Measurements from ENCODE around the gene KATNB1.
"Not testable (repeated sequence)": the region's sequence is repeated elsewhere in the genome, so short reads cannot be mapped to it uniquely, and the experiment has no call there.

Gene KATNB1

GRCh38 chr16:57775661-57776469 lies 40.3 kb downstream of the KATNB1 start:
- no peak overlapping the region for H3K4me3 ChIP-seq (ENCODE audit: low read length)
- no peaks in the 10 kb centered on the region for H3K36me3 ChIP-seq (ENCODE audit: control insufficient read depth, insufficient read depth, low read length)
- no peaks in the 10 kb centered on the region for H3K9me3 ChIP-seq (ENCODE audit: control insufficient read depth, low read length)
- H3K9ac ChIP-seq (ENCODE audit: low read length), result no peak overlapping the region
- H3K4me1 ChIP-seq (ENCODE audit: control insufficient read depth, insufficient read depth, low read length), result no peaks in the 10 kb centered on the region
- no peaks in the 10 kb centered on the region for H3K27me3 ChIP-seq (ENCODE audit: control insufficient read depth, insufficient read depth, low read length)

DNA sequence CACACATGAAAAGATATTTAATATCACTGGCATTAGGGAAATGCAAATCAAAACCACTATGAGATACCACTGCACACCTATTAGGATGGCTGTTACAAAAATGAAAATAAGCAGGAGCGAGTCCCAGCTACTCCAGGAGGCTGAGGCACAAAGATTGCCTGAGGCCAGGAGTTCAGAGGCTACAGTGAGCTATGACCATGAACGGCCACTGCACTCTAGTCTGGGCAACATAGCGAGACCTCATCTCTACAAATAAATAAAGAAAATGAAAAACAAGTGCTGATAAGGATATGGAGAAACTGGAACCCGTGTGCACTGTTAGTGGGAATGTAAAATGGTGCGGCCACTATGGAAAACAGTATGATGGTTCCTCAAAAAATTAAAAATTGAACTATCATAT lies 43.1 kb downstream of the KATNB1 start:
- Histone ChIP-seq H3K9ac (ENCODE audit: low read length) (no peak overlapping the region), H3K27me3 (ENCODE audit: control insufficient read depth, insufficient read depth, low read length) (no peaks in the 10 kb centered on the region), H3K9me3 (ENCODE audit: control insufficient read depth, low read length) (no peaks in the 10 kb centered on the region), H3K36me3 (ENCODE audit: control insufficient read depth, insufficient read depth, low read length) (no peaks in the 10 kb centered on the region), H3K4me1 (ENCODE audit: control insufficient read depth, insufficient read depth, low read length) (no peaks in the 10 kb centered on the region), H3K4me3 (ENCODE audit: low read length) (no peak overlapping the region)

DNA sequence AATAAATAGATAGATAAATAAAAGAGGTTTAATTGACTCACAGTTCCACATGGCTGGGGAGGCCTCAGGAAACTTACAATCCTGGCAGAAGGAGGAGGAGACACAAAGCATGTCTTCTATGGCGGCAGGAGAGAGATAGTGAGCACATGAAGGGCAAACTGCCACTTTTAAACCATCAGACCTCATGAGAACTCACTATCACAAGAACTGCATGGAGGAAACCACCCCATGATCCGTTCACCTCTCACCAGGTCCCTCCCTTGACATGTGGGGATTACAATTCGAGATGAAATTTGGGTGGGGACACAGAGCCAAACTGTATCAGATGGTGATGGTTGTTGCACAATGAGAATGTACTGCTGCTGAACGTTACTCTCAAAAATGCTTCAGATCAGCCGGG lies 44.3 kb downstream of the KATNB1 start:
- not testable (repeated sequence) for H3K4me1 ChIP-seq (ENCODE audit: control insufficient read depth, insufficient read depth, low read length)

DNA sequence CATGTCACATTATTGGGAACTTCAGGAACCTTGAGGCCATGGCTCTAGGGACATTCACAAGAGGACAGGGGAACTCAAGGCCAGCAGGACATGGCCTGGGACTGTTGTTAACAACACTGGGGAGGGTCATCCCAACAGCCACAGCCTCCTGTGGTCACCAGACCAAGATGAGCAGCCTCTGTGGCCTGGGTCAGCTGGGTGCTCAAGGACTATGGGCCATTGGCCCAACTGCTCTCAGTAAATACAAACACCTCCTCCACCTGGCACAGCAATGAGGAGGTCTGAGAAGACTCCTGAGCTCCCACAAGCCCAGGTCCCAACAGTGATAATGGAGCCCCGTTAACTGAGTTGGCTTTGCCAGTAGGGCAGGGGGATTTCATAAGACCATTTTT lies 45.8 kb downstream of the KATNB1 start:
- no peaks in the 10 kb centered on the region for H3K36me3 ChIP-seq (ENCODE audit: control insufficient read depth, insufficient read depth, low read length)
- H3K9me3 ChIP-seq (ENCODE audit: control insufficient read depth, low read length), result no peaks in the 10 kb centered on the region
- H3K9ac ChIP-seq (ENCODE audit: low read length), result no peak overlapping the region
- H3K27me3 ChIP-seq (ENCODE audit: control insufficient read depth, insufficient read depth, low read length), result no peaks in the 10 kb centered on the region
- peaks cover under 1% of the 10 kb centered on the region for H3K4me1 ChIP-seq (ENCODE audit: control insufficient read depth, insufficient read depth, low read length)
- no peak overlapping the region for H3K4me3 ChIP-seq (ENCODE audit: low read length)

More for the DNA sequence above, 44.3 kb downstream of the KATNB1 start:
- not testable (repeated sequence) for H3K9me3 ChIP-seq (ENCODE audit: control insufficient read depth, low read length); H3K9ac ChIP-seq (ENCODE audit: low read length); H3K4me3 ChIP-seq (ENCODE audit: low read length); H3K36me3 ChIP-seq (ENCODE audit: control insufficient read depth, insufficient read depth, low read length); H3K27me3 ChIP-seq (ENCODE audit: control insufficient read depth, insufficient read depth, low read length)

GRCh38 chr16:57781741-57782606 lies 46.4 kb downstream of the KATNB1 start:
- H3K27me3 ChIP-seq (ENCODE audit: control insufficient read depth, insufficient read depth, low read length), result no peaks in the 10 kb centered on the region
- peaks cover 7% of the 10 kb centered on the region for H3K4me1 ChIP-seq (ENCODE audit: control insufficient read depth, insufficient read depth, low read length)
- no peaks in the 10 kb centered on the region for H3K9me3 ChIP-seq (ENCODE audit: control insufficient read depth, low read length)
- H3K36me3 ChIP-seq (ENCODE audit: control insufficient read depth, insufficient read depth, low read length), result no peaks in the 10 kb centered on the region
- no peak overlapping the region for H3K4me3 ChIP-seq (ENCODE audit: low read length)
- H3K9ac ChIP-seq (ENCODE audit: low read length), result no peak overlapping the region

DNA sequence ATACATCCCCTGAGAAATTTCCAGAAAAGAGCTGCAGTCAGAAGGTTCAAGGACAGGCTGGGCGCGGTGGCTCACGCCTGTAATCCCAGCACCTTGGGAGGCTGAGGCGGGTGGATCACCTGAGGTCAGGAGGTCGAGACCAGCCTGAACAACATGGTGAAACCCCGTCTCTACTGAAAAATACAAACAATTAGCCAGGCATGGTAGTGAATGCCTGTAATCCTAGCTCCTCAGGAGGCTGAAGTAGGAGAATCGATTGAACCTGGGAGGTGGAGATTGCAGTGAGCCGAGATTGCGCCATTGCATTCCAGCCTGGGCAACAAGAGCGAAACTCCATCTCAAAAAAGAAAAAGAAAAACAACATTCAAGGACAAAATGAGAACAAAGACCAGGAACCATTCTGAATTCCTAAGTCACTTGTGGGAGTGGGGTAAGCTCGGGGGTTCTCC lies 47.1 kb downstream of the KATNB1 start:
- H3K9ac ChIP-seq (ENCODE audit: low read length), result not testable (repeated sequence)

GRCh38 chr16:57783116-57783515 lies 47.5 kb downstream of the KATNB1 start:
- no peak overlapping the region for H3K4me3 ChIP-seq (ENCODE audit: low read length)
- no peaks in the 10 kb centered on the region for H3K36me3 ChIP-seq (ENCODE audit: control insufficient read depth, insufficient read depth, low read length)
- peaks cover 14% of the 10 kb centered on the region for H3K4me1 ChIP-seq (ENCODE audit: control insufficient read depth, insufficient read depth, low read length)

More for the DNA sequence above, 47.1 kb downstream of the KATNB1 start:
- not testable (repeated sequence) for H3K4me3 ChIP-seq (ENCODE audit: low read length); H3K9me3 ChIP-seq (ENCODE audit: control insufficient read depth, low read length); H3K4me1 ChIP-seq (ENCODE audit: control insufficient read depth, insufficient read depth, low read length); H3K36me3 ChIP-seq (ENCODE audit: control insufficient read depth, insufficient read depth, low read length); H3K27me3 ChIP-seq (ENCODE audit: control insufficient read depth, insufficient read depth, low read length)

GRCh38 chr16:57783883-57784282 lies 48.3 kb downstream of the KATNB1 start:
- Histone ChIP-seq H3K4me3 (ENCODE audit: low read length) (no peak overlapping the region), H3K36me3 (ENCODE audit: control insufficient read depth, insufficient read depth, low read length) (no peaks in the 10 kb centered on the region), H3K4me1 (ENCODE audit: control insufficient read depth, insufficient read depth, low read length) (peaks cover 15% of the 10 kb centered on the region)

More at GRCh38 chr16:57783116-57783515, 47.5 kb downstream of the KATNB1 start:
- no peaks in the 10 kb centered on the region for H3K9me3 ChIP-seq (ENCODE audit: control insufficient read depth, low read length)
- H3K9ac ChIP-seq (ENCODE audit: low read length), result no peak overlapping the region
- no peaks in the 10 kb centered on the region for H3K27me3 ChIP-seq (ENCODE audit: control insufficient read depth, insufficient read depth, low read length)

DNA sequence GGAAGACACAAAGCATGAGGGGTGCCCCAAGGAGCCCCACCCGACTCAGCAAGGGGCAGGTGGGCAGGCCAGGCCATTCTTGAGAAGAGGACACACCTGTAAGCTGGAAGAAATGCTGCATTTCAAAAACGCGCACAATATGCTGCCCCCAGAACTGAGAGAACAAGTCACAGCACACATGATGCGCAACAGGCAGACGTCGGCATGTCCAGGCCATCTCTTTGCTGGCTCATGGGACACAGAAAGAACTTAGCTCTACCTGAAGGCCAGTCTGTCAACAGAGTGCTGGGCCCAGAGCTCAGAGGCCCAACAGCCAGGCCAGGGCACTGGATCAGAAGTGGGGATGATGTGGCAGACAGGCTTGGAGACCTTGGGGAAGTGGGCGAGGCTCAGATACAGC lies 48.8 kb downstream of the KATNB1 start:
- H3K9me3 ChIP-seq (ENCODE audit: control insufficient read depth, low read length), result no peaks in the 10 kb centered on the region
- no peaks in the 10 kb centered on the region for H3K27me3 ChIP-seq (ENCODE audit: control insufficient read depth, insufficient read depth, low read length)
- peaks cover 15% of the 10 kb centered on the region for H3K4me1 ChIP-seq (ENCODE audit: control insufficient read depth, insufficient read depth, low read length)
- no peak overlapping the region for H3K4me3 ChIP-seq (ENCODE audit: low read length)
- H3K9ac ChIP-seq (ENCODE audit: low read length), result no peak overlapping the region
- H3K36me3 ChIP-seq (ENCODE audit: control insufficient read depth, insufficient read depth, low read length), result no peaks in the 10 kb centered on the region

More at GRCh38 chr16:57783883-57784282, 48.3 kb downstream of the KATNB1 start:
- no peaks in the 10 kb centered on the region for H3K27me3 ChIP-seq (ENCODE audit: control insufficient read depth, insufficient read depth, low read length)
- H3K9me3 ChIP-seq (ENCODE audit: control insufficient read depth, low read length), result no peaks in the 10 kb centered on the region
- H3K9ac ChIP-seq (ENCODE audit: low read length), result no peak overlapping the region

- H3K4me3 ChIP-seq (ENCODE audit: low read length), result no peak overlapping the region
- H3K9me3 ChIP-seq (ENCODE audit: control insufficient read depth, low read length), result no peaks in the 10 kb centered on the region
- no peaks in the 10 kb centered on the region for H3K36me3 ChIP-seq (ENCODE audit: control insufficient read depth, insufficient read depth, low read length)
- H3K4me1 ChIP-seq (ENCODE audit: control insufficient read depth, insufficient read depth, low read length), result peaks cover 15% of the 10 kb centered on the region
- H3K27me3 ChIP-seq (ENCODE audit: control insufficient read depth, insufficient read depth, low read length), result no peaks in the 10 kb centered on the region
- H3K9ac ChIP-seq (ENCODE audit: low read length), result no peak overlapping the region
Measured at GRCh38 chr16:57785385-57785784, 49.8 kb downstream of the KATNB1 start.

DNA sequence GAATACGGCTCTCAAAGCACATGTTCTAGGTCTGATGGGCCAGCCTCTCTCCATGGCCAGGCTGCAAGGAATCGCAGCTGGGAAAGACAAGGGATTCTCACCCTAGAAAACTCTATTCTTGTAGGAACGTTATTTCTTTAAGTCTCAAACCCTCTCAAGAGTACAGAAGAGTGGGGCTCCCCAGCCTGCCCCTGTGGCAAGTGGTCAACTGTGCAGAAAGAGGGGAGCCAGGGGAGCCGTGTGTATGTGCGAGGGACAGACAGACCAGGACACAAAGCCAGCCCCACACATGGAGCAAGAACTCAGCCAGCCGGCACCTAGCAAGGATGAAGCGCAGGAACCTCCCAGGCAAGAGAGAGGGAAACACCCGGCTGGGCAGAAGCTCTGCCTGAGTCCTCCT lies 50.4 kb downstream of the KATNB1 start:
- no peaks in the 10 kb centered on the region for H3K9me3 ChIP-seq (ENCODE audit: control insufficient read depth, low read length)
- H3K27me3 ChIP-seq (ENCODE audit: control insufficient read depth, insufficient read depth, low read length), result no peaks in the 10 kb centered on the region
- no peak overlapping the region for H3K9ac ChIP-seq (ENCODE audit: low read length)
- no peak overlapping the region for H3K4me3 ChIP-seq (ENCODE audit: low read length)
- H3K36me3 ChIP-seq (ENCODE audit: control insufficient read depth, insufficient read depth, low read length), result no peaks in the 10 kb centered on the region
- H3K4me1 ChIP-seq (ENCODE audit: control insufficient read depth, insufficient read depth, low read length), result peaks cover 15% of the 10 kb centered on the region

All from mucosa of stomach (tissue), 1 donor.